CD4-positive, alpha-beta T cell treated with Interleukin-15 for 4 hours (primary cell): ENCODE results near the gene ZSWIM1.
A peak's percentile ranks its signal among the peaks of the same experiment; 100 is the strongest.

Experiments
- DNase-seq: peaks from one replicate; pipeline ENCODE4 v3.0.0-alpha.2; 2020; ENCODE audit warnings: low spot score

ZSWIM1 gene

DNA sequence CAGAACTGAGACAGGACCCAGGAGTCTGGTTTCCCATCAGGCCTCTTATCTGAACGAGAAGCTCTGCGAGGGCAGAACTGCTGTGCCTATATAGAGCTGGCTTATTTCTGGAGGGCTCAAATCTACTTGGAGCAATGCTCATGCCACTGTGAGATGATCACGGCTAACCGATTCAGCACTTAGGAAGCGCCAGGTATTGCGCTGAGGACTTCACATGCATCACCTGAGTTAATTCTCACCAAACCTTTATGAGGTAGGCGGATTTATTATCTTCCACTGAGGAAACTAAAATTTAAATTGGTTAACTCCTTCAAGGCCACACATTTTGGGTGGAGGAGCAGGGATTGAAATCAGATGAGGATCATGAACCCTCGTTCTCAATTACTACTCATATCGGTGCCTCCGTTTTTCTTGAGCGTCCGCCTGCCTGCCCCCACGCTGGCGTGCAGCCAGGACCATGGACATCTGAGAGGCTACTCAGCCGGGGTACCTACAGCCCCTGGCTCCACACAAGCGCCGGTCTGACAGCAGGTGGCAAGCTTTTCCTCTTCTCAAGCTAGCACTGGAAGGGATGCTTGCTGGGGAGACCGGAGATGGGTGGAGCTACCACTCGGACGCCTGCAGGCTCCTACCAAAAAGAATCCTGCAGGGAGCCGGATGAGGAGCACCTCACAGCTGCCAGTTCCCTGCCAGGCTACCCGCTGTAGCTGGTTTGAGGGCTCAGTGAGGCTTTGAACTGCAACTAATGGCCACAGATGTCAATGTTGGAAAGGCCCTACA is 52.4 kb downstream of the ZSWIM1 start:
- peak; percentile 58 for DNase-seq

GRCh38 chr20:45934046-45934585 is 53.1 kb downstream of the ZSWIM1 start:
- DNase-seq, result peak; percentile 43
